GM12865 (cell line): ENCODE results near the gene BBS9.

Source experiments
- DNase-seq: peaks from one replicate; pipeline ENCODE4 v3.0.0; 2010; ENCODE audit warnings: low read depth
- H3K4me3 ChIP-seq: 2 replicates; pipeline ENCODE4 v1.5.1; 2011; ENCODE audit warnings: mild to moderate bottlenecking, low read depth, low read length, control low read depth
- TF ChIP-seq, protein P1 (sequence below): IDR thresholded peaks from 2 replicates; pipeline ENCODE4 v1.5.1; 2011; ENCODE audit warnings: low read length, control low read depth, low read depth, inconsistent platforms; ENCODE audit not compliant: insufficient read depth; ENCODE audit errors: missing control alignments

BBS9 gene

DNA sequence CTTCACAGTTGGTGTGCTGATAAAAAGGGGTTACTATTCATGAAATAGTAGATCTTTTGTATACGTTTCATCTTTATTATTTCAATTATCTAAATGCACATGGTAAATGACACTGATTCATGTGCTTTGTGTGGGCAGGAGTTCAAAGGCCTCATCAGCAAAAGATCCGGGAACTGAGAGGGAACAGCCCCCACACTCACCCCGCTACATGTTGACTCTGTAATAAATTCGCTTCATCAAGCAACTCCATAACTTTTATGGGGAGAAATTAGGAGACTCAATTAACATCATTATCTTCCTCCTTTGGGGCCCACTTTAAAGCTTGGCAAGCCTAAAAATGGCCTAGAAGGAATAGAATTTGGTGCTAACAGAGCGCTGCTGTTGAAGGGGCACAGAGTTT, 525.3 kb downstream of the BBS9 start:
- TF ChIP-seq, protein P1, sequence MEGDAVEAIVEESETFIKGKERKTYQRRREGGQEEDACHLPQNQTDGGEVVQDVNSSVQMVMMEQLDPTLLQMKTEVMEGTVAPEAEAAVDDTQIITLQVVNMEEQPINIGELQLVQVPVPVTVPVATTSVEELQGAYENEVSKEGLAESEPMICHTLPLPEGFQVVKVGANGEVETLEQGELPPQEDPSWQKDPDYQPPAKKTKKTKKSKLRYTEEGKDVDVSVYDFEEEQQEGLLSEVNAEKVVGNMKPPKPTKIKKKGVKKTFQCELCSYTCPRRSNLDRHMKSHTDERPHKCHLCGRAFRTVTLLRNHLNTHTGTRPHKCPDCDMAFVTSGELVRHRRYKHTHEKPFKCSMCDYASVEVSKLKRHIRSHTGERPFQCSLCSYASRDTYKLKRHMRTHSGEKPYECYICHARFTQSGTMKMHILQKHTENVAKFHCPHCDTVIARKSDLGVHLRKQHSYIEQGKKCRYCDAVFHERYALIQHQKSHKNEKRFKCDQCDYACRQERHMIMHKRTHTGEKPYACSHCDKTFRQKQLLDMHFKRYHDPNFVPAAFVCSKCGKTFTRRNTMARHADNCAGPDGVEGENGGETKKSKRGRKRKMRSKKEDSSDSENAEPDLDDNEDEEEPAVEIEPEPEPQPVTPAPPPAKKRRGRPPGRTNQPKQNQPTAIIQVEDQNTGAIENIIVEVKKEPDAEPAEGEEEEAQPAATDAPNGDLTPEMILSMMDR, result no peak
- no peak overlapping the region for H3K4me3 ChIP-seq

More for the DNA sequence above, 525.3 kb downstream of the BBS9 start:
- no peak for DNase-seq
